Hepatocyte (in vitro differentiated cells): ENCODE measurements around the gene RFC2. TPM values are rescaled to one million over a fixed set of nuclear protein-coding genes. Genes with fewer than 3 reads are reported as not detected.

ENCODE experiments used
- DNase-seq: peaks from one replicate; pipeline ENCODE4 v3.0.0-alpha.2; 2016; ENCODE audit warnings: low spot score
- H2AFZ ChIP-seq: fragments of 200-600 bp; sonication (generic); 2 replicates; pipeline ENCODE4 v1.6.0; 2016; ENCODE audit warnings: antibody characterized with exemption, mild to moderate bottlenecking
- H3K27ac ChIP-seq: fragments of 200-600 bp; sonication (generic); 2 replicates; pipeline ENCODE4 v1.5.1; 2016; ENCODE audit warnings: mild to moderate bottlenecking
- H3K27me3 ChIP-seq: fragments of 200-600 bp; sonication (generic); 2 replicates; pipeline ENCODE4 v1.6.1; 2016
- H3K36me3 ChIP-seq: fragments of 200-600 bp; sonication (generic); replicated peaks from 2 replicates; pipeline ENCODE4 v1.5.1; 2016; ENCODE audit warnings: low read depth; ENCODE audit not compliant: insufficient read depth
- H3K4me1 ChIP-seq: fragments of 200-600 bp; sonication (generic); 2 replicates; pipeline ENCODE4 v1.5.1; 2016; ENCODE audit warnings: mild to moderate bottlenecking, moderate library complexity; ENCODE audit not compliant: insufficient read depth
- H3K4me2 ChIP-seq: fragments of 200-600 bp; sonication (generic); 2 replicates; pipeline ENCODE4 v1.6.0; 2016
- H3K4me3 ChIP-seq: fragments of 200-600 bp; sonication (generic); 2 replicates; pipeline ENCODE4 v1.5.1; 2016; ENCODE audit warnings: mild to moderate bottlenecking
- H3K79me2 ChIP-seq: fragments of 200-600 bp; sonication (generic); 2 replicates; pipeline ENCODE4 v1.6.0; 2017; ENCODE audit warnings: mild to moderate bottlenecking
- H3K9me2 ChIP-seq: fragments of 200-600 bp; sonication (generic); replicated peaks from 2 replicates; pipeline ENCODE4 v1.6.0; 2017; ENCODE audit warnings: mild to moderate bottlenecking; ENCODE audit not compliant: insufficient read depth
- H3K9me3 ChIP-seq: fragments of 200-600 bp; sonication (generic); 2 replicates; pipeline ENCODE4 v1.5.1; 2016; ENCODE audit warnings: low read depth, mild to moderate bottlenecking
- H4K20me1 ChIP-seq: fragments of 200-600 bp; sonication (generic); 2 replicates; pipeline ENCODE4 v1.6.0; 2016; ENCODE audit warnings: mild to moderate bottlenecking; ENCODE audit not compliant: insufficient read depth, poor library complexity, severe bottlenecking
- CTCF ChIP-seq: fragments of 200-600 bp; sonication (generic); IDR thresholded peaks from 2 replicates; pipeline ENCODE4 v1.5.1; 2016; ENCODE audit warnings: antibody characterized with exemption, mild to moderate bottlenecking; ENCODE audit not compliant: poor library complexity
- EZH2 ChIP-seq: fragments of 200-600 bp; sonication (generic); IDR thresholded peaks from 2 replicates; pipeline ENCODE4 v1.6.1; 2016; ENCODE audit warnings: antibody characterized with exemption, mild to moderate bottlenecking, borderline replicate concordance
- EZH2phosphoT487 ChIP-seq: fragments of 200-600 bp; sonication (generic); IDR thresholded peaks from one replicate; pipeline ENCODE4 v1.6.1; 2018; ENCODE audit warnings: antibody characterized with exemption, mild to moderate bottlenecking, low read depth, moderate library complexity; ENCODE audit not compliant: unreplicated experiment, severe bottlenecking
- whole genome bisulfite sequencing: methylation state at CpG from one replicate; pipeline ENCODE4 v1.1.6; 2016; ENCODE audit warnings: low lambda C conversion rate; ENCODE audit errors: missing lambda C conversion rate; 5-methylcytosine and 5-hydroxymethylcytosine counted together
- polyA plus RNA-seq: library from polyadenylated mRNA; unstranded; fragments of >200 nt; fragmentation: Nextera tagmentation; extraction: Ambion mirVana; gene quantifications from 2 replicates; pipeline ENCODE4 v1.2.1, GENCODE V29; 2016
- total RNA-seq: library from RNA; depleted of rRNA; stranded (reverse); fragments of >200 nt; gene quantifications from 2 replicates; pipeline ENCODE4 v1.2.3, GENCODE V29; 2014

The RFC2 gene
- total and polyA plus RNA-seq, 2 experiments from 2014 or later = 16.8 to 25.4 TPM

DNA sequence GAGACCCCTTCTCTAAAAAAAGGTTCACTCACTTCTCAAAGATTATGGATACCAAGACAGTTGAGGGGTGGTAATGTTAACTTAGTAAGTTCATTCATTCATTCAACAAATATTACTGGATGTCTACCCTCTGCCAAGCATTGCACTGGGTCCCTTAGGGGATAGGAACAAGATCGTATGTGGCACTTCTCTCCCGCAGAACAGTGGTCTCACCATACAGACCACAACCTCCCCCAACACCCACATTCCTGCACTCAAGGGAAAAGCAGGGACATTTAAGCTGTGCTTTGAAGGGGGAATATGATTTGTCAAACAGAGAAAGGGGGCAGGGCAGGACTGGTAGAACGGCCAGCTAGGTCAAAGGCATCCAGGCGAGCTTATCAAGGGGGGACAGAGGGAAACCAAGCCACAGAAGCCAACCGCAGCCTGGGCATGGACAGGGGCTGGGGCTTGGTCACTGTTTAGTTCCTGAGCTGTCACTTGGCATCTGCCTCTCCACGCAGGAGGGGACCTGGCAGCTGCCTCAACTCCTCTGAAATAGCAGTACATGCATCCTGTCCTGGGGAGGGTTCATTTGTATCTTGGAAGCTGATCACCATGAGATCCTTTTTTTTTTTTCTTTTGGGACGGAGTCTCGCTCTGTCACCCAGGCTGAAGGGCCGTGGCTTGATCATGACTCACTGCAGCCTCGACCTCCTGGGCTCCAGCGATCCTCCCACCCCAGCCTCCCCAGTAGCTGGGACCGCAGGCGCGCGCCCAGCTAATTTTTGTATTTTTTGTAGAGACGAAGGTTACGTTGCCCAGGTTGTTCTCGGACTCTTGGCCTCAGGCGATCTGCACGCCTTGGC lies 34.1 kb upstream of the RFC2 start:
- Histone ChIP-seq H3K4me3 (no peak overlapping the region), H3K36me3 (no peaks in the 10 kb centered on the region), H3K27ac (peak overlapping the region; percentile 60), H3K79me2 (peaks cover 36% of the 10 kb centered on the region), H3K4me2 (peak overlapping the region; percentile 93), H3K9me3 (no peaks in the 10 kb centered on the region), H3K27me3 (no peaks in the 10 kb centered on the region), H3K9me2 (no peaks in the 10 kb centered on the region), H4K20me1 (peaks cover 21% of the 10 kb centered on the region), H3K4me1 (peaks cover 35% of the 10 kb centered on the region), H2AFZ (peak overlapping the region; percentile 100)
- no peak for DNase-seq
- WGBS = 53% methylated on average over 20 of the region's 20 CpGs
- TF ChIP-seq EZH2 = no peak
- no peak for TF ChIP-seq CTCF
- TF ChIP-seq EZH2phosphoT487 = no peak

DNA sequence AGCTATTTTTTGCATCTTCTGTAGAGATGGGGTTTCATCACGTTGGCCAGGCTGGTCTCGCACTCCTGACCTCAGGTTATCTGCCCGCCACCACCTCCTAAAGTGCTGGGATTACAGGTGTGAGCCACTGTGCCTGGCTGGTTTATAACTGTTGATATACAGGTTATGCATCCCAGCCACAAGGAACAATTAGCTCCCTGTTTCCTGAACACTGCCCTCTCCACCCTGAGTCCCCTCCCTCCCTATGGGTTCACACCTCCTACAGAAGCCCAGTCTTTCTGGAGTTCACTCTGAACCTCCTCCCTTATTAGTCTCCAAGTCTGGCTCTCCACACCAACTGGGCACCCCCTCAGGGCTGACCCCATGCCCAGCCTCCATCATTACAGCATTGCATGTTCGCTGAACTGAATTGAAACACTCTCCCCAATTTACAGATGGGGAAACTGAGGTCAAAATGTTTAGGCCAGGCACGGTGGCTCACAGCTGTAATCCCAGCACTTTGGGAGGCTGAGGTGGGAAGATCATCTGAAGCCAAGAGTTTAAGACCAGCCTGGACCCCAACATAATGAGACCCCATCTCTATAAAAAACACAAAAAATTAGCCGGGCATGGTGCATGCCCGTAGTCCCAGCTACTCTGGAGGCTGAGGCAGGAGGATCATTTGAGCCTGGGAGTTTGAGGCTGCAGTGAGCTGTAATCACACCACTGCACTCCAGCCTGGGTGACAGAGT lies 33.3 kb upstream of the RFC2 start:
- Histone ChIP-seq H4K20me1 (peaks cover 19% of the 10 kb centered on the region), H3K4me1 (peaks cover 32% of the 10 kb centered on the region), H3K9me2 (no peaks in the 10 kb centered on the region), H3K36me3 (no peaks in the 10 kb centered on the region), H3K9me3 (no peaks in the 10 kb centered on the region), H3K27me3 (no peaks in the 10 kb centered on the region), H3K4me3 (no peak overlapping the region), H3K27ac (no peak overlapping the region), H2AFZ (no peak overlapping the region), H3K79me2 (peaks cover 31% of the 10 kb centered on the region), H3K4me2 (no peak overlapping the region)
- WGBS = 78% methylated on average over 7 of the region's 7 CpGs
- no peak for DNase-seq
- no peak for TF ChIP-seq EZH2
- TF ChIP-seq CTCF = no peak
- TF ChIP-seq EZH2phosphoT487 = no peak

DNA sequence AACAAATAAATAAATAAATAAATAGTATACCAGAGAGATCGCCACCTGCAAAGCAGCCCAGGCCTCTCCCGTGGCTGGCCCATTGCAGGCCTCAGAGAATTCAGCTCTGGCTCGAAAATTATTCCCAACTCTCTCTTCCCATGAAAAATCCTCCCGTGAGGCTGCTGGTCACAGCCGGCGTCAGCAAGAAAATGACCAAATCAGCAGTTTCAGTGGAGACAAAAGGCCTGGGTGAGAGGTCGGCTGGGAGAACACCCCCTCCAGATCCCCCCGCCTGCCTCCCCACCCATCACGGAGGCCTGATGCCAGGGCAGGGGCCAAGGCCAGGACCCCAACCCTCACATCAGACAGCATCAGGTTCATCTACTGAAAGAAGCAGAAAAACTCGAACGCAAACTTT lies 31.9 kb upstream of the RFC2 start:
- no peak overlapping the region for H3K4me2 ChIP-seq
- H3K27me3 ChIP-seq = no peaks in the 10 kb centered on the region
- WGBS = 90% methylated on average over 11 of the region's 11 CpGs
- H4K20me1 ChIP-seq = peaks cover 9% of the 10 kb centered on the region
- TF ChIP-seq EZH2 (no peak), EZH2phosphoT487 (no peak), CTCF (no peak)
- peaks cover 18% of the 10 kb centered on the region for H3K79me2 ChIP-seq
- no peak overlapping the region for H3K4me3 ChIP-seq
- no peak for DNase-seq
- H3K9me3 ChIP-seq = no peaks in the 10 kb centered on the region
- H3K4me1 ChIP-seq = peaks cover 23% of the 10 kb centered on the region
- no peaks in the 10 kb centered on the region for H3K9me2 ChIP-seq
- no peaks in the 10 kb centered on the region for H3K36me3 ChIP-seq
- no peak overlapping the region for H3K27ac ChIP-seq
- H2AFZ ChIP-seq = no peak overlapping the region
